Subcutaneous abdominal adipose tissue (tissue), 5 donors: ENCODE results near the gene ACTG1.
A peak's percentile ranks its signal among the peaks of the same experiment; 100 is the strongest.

Experiments used
- H3K27ac ChIP-seq: one replicate; pipeline ENCODE4 v1.7.0; 2013; ENCODE audit warnings: low read depth, mild to moderate bottlenecking, inconsistent platforms, low read length, moderate library complexity
- H3K27me3 ChIP-seq, 5 donors: one replicate each; pipeline ENCODE4 v1.7.0; 2013; ENCODE audit warnings: low read length in 5 of 5, inconsistent platforms in 1 of 5; ENCODE audit not compliant: control insufficient read depth in 5 of 5, insufficient read depth in 4 of 5
- H3K36me3 ChIP-seq, 5 donors: one replicate each; pipeline ENCODE4 v1.7.0; 2013; ENCODE audit warnings: low read length in 5 of 5; ENCODE audit not compliant: control insufficient read depth in 5 of 5, insufficient read depth in 5 of 5
- H3K4me1 ChIP-seq, 5 donors: one replicate each; pipeline ENCODE4 v1.7.0; 2013; ENCODE audit warnings: low read length in 5 of 5, mild to moderate bottlenecking in 3 of 5, moderate library complexity in 1 of 5; ENCODE audit not compliant: control insufficient read depth in 5 of 5, insufficient read depth in 5 of 5
- H3K4me3 ChIP-seq, 5 donors: one replicate each; pipeline ENCODE4 v1.7.0; 2013; ENCODE audit warnings: low read length in 5 of 5, low read depth in 1 of 5
- H3K9ac ChIP-seq, 5 donors: one replicate each; pipeline ENCODE4 v1.7.0; 2013; ENCODE audit warnings: low read length in 5 of 5, mild to moderate bottlenecking in 4 of 5, moderate library complexity in 3 of 5
- H3K9me3 ChIP-seq, 5 donors: one replicate each; pipeline ENCODE4 v1.7.0; 2013; ENCODE audit warnings: low read length in 5 of 5; ENCODE audit not compliant: control insufficient read depth in 5 of 5
- donor health status: healthy.
- donor health status: healthy.
- donor health status: healthy.
- donor health status: healthy.
- donor health status: healthy.

Gene ACTG1

DNA sequence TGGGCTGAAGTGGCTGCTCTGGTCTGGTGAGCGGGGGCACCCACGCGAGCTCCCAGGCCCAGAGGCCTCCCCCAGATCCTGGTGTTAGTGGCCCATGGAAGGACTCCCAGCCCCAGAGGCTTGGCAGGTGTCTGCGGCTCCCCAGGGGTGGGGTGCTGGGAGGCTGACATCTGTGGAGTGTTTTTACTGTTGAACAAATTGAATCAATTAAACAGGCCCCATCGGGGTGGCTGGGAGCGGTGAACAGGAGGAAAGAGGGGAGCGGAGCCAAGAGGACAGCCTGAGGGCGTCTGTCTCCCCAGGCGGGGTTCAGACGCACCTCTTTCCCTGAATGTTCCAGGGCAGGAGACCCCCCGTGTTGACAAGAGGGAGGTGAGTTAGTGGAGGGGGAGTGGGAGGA, 29.9 kb downstream of the ACTG1 start:
- H3K27ac ChIP-seq: no peak overlapping the region
- no peaks in the 10 kb centered on the region for H3K9me3 ChIP-seq
- H3K27me3 ChIP-seq: peaks cover 0 to 2% (median 0%) of the 10 kb centered on the region in 5 donors
- H3K4me1 ChIP-seq: peaks cover 0 to 53% (median 46%) of the 10 kb centered on the region in 5 donors
- no peaks in the 10 kb centered on the region for H3K36me3 ChIP-seq
- no peak overlapping the region for H3K9ac ChIP-seq
- H3K4me3 ChIP-seq: no peak overlapping the region

GRCh38 chr17:81481815-81482505, 30.6 kb downstream of the ACTG1 start:
- Histone ChIP-seq H3K36me3 (no peaks in the 10 kb centered on the region), H3K4me1 (peaks cover 0 to 48% (median 42%) of the 10 kb centered on the region in 5 donors), H3K9ac (peak overlapping the region in 1 of 5 donors; percentile 25), H3K9me3 (peaks cover 0 to under 1% (median 0%) of the 10 kb centered on the region in 5 donors), H3K27ac (no peak overlapping the region), H3K27me3 (peaks cover 0 to 2% (median 0%) of the 10 kb centered on the region in 5 donors), H3K4me3 (peak overlapping the region; percentile 31 to 66 (median 56))

- H3K27ac ChIP-seq: no peak overlapping the region
- no peaks in the 10 kb centered on the region for H3K36me3 ChIP-seq
- H3K9me3 ChIP-seq: peaks cover 0 to 4% (median 2%) of the 10 kb centered on the region in 5 donors
- peak overlapping the region; percentile 31 to 66 (median 56) for H3K4me3 ChIP-seq
- peaks cover 0 to 46% (median 42%) of the 10 kb centered on the region in 5 donors for H3K4me1 ChIP-seq
- H3K9ac ChIP-seq: peak overlapping the region in 1 of 5 donors; percentile 25
- H3K27me3 ChIP-seq: peaks cover 0 to 2% (median 0%) of the 10 kb centered on the region in 5 donors
Measured at GRCh38 chr17:81481073-81481799, 31.4 kb downstream of the ACTG1 start.

DNA sequence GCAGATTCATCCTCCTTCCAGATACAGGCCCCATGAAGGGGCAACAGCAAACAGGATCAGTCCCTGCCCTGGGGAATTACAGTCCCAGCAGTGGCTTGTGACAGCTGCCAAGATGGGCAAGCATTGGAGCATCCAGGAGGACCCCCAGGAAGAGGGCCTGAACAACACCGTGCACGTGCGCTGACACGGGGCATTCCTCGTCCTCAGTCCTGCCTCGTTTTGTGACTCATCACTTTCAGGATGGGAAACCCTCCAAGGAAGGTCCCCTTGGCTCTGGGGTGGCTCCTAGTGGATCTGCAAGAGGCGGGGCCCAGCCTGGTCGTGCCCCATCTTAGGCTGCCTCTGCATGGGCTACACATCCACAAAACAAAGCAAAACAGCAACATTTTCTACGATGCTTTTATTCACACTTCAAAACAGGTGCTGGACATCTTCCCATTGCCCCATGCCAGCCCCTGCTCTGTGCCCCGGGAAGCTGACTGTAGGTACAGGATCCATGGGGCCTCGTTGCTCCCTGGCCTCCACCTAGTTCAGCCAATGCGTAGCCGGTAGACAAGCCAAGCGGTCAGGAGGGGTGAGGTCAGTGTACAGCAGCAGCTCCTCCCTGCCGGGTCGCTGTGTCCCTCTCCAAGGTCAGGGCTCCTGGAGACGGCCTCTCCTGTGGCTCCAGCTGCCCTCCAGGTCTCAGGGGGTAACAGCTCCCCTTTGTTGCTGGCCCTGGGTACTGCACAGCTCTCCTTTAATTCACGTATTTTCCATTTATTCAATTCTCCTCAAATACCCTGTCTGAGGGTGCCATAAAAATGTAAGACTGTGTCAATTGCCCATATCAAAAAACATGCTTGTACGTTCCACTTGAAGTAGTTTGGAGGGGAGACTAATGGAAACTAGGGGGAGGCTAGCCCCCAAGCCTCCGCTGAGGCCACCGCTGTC, 32.2 kb downstream of the ACTG1 start:
- H3K4me3 ChIP-seq: peak overlapping the region in 3 of 5 donors; percentile 27 to 62 (median 50)
- peaks cover 0 to 46% (median 42%) of the 10 kb centered on the region in 5 donors for H3K4me1 ChIP-seq
- no peak overlapping the region for H3K9ac ChIP-seq
- H3K36me3 ChIP-seq: no peaks in the 10 kb centered on the region
- H3K9me3 ChIP-seq: peaks cover 0 to 4% (median 2%) of the 10 kb centered on the region in 5 donors
- no peak overlapping the region for H3K27ac ChIP-seq
- H3K27me3 ChIP-seq: peaks cover 0 to 2% (median 0%) of the 10 kb centered on the region in 5 donors

- Histone ChIP-seq H3K4me1 (peaks cover 0 to 39% (median 37%) of the 10 kb centered on the region in 5 donors), H3K9ac (no peak overlapping the region), H3K27ac (no peak overlapping the region), H3K27me3 (peaks cover 0 to 2% (median 0%) of the 10 kb centered on the region in 5 donors), H3K4me3 (no peak overlapping the region), H3K9me3 (peaks cover 0 to 4% (median 2%) of the 10 kb centered on the region in 5 donors), H3K36me3 (no peaks in the 10 kb centered on the region)
Measured at GRCh38 chr17:81479175-81480071, 33.2 kb downstream of the ACTG1 start.

GRCh38 chr17:81478119-81478518, 34.5 kb downstream of the ACTG1 start:
- no peak overlapping the region for H3K9ac ChIP-seq
- peaks cover 0 to 2% (median 0%) of the 10 kb centered on the region in 5 donors for H3K27me3 ChIP-seq

GRCh38 chr17:81477173-81477572, 35.4 kb downstream of the ACTG1 start:
- no peak overlapping the region for H3K4me3 ChIP-seq
- H3K27ac ChIP-seq: no peak overlapping the region
- H3K9me3 ChIP-seq: peaks cover 0 to 4% (median 2%) of the 10 kb centered on the region in 5 donors
- peaks cover 0 to 25% (median 24%) of the 10 kb centered on the region in 5 donors for H3K4me1 ChIP-seq
- peaks cover 0 to 2% (median 0%) of the 10 kb centered on the region in 5 donors for H3K27me3 ChIP-seq
- H3K9ac ChIP-seq: no peak overlapping the region
- no peaks in the 10 kb centered on the region for H3K36me3 ChIP-seq

More at GRCh38 chr17:81478119-81478518, 34.5 kb downstream of the ACTG1 start:
- Histone ChIP-seq H3K4me3 (no peak overlapping the region), H3K36me3 (no peaks in the 10 kb centered on the region), H3K27ac (no peak overlapping the region), H3K9me3 (peaks cover 0 to 4% (median 2%) of the 10 kb centered on the region in 5 donors), H3K4me1 (peaks cover 0 to 26% (median 25%) of the 10 kb centered on the region in 5 donors)

GRCh38 chr17:81476635-81477034, 36.0 kb downstream of the ACTG1 start:
- Histone ChIP-seq H3K4me3 (no peak overlapping the region), H3K9ac (no peak overlapping the region), H3K4me1 (peaks cover 0 to 26% (median 25%) of the 10 kb centered on the region in 5 donors), H3K27me3 (peaks cover 0 to 2% (median 0%) of the 10 kb centered on the region in 5 donors), H3K9me3 (peaks cover 0 to 4% (median 2%) of the 10 kb centered on the region in 5 donors), H3K36me3 (no peaks in the 10 kb centered on the region), H3K27ac (no peak overlapping the region)

GRCh38 chr17:81476097-81476496, 36.5 kb downstream of the ACTG1 start:
- Histone ChIP-seq H3K4me1 (peaks cover 0 to 29% (median 28%) of the 10 kb centered on the region in 5 donors), H3K9me3 (peaks cover 0 to 4% (median 2%) of the 10 kb centered on the region in 5 donors), H3K9ac (no peak overlapping the region), H3K4me3 (no peak overlapping the region), H3K36me3 (no peaks in the 10 kb centered on the region), H3K27ac (no peak overlapping the region), H3K27me3 (peaks cover 0 to 2% (median 0%) of the 10 kb centered on the region in 5 donors)
